Adrenal gland (tissue), 12 donors: ENCODE results near the gene RESF1. TPM values are rescaled to one million over a fixed set of nuclear protein-coding genes. Genes with fewer than 3 reads are reported as not detected.

Experiments
- DNase-seq, 7 donors: peaks; one replicate each; pipeline ENCODE4 v3.0.0-alpha.2; 2019 to 2020
- H3K27ac ChIP-seq, 5 donors: fragments of 200-600 bp; sonication (generic) in 4 of 5; 1 replicate in 3 of 5; 2 replicates in 2 of 5; pipeline versions ENCODE4 v1.5.1 to v1.8.0; 2016 to 2020; ENCODE audit warnings: mild to moderate bottlenecking in 1 of 5
- H3K27me3 ChIP-seq: fragments of 200-600 bp; 2 replicates; pipeline ENCODE4 v1.8.0; 2021
- H3K36me3 ChIP-seq, 2 donors: fragments of 200-600 bp; replicated peaks in 1 of 2; 1 replicate in 1 of 2; 2 replicates in 1 of 2; pipeline versions ENCODE4 v1.5.1 to v1.8.0; 2018 to 2022
- H3K4me1 ChIP-seq, 2 donors: fragments of 200-600 bp; replicated peaks in 1 of 2; 1 replicate in 1 of 2; 2 replicates in 1 of 2; pipeline versions ENCODE4 v1.5.1 to v1.8.0; 2018 to 2021
- H3K4me3 ChIP-seq, 4 donors: fragments of 200-600 bp; sonication (generic) in 3 of 4; one replicate each; pipeline ENCODE4 v1.5.1; 2016 to 2018
- H3K9me3 ChIP-seq, 3 donors: fragments of 200-600 bp; sonication (generic) in 1 of 3; replicated peaks in 1 of 3; 1 replicate in 2 of 3; 2 replicates in 1 of 3; pipeline versions ENCODE4 v1.5.1 to v1.8.0; 2016 to 2021
- CTCF ChIP-seq, 6 experiments: fragments of 450-650 bp in 4 of 6; fragments of 200-600 bp in 2 of 6; sonication (generic) in 1 of 6; IDR thresholded peaks; 1 replicate in 5 of 6; 2 replicates in 1 of 6; pipeline versions ENCODE4 v1.5.1 to v1.8.0; 2016 to 2021; ENCODE audit warnings: antibody characterized with exemption in 6 of 6, mild to moderate bottlenecking in 2 of 6, moderate library complexity in 1 of 6
- POLR2A ChIP-seq, 2 donors: fragments of 450-650 bp; IDR thresholded peaks; one replicate each; pipeline ENCODE4 v1.6.1; 2017; ENCODE audit warnings: antibody characterized with exemption in 2 of 2, mild to moderate bottlenecking in 2 of 2, moderate library complexity in 1 of 2
- WGBS, 4 donors: extraction: QIAGEN DNeasy Blood & Tissue Kit in 2 of 4; methylation state at CpG; one replicate each; pipeline versions ENCODE4 v1.1.5 to v1.1.7; 2013 to 2017; 5-methylcytosine and 5-hydroxymethylcytosine counted together
- intact Hi-C, 2 donors: fragments of 100-400 bp; cut with DNase I; formaldehyde crosslinking; loops; one replicate each; pipeline versions ENCODE4 v1.14.1 to v1.15.0; 2022 to 2023
- polyA plus RNA-seq, 3 donors: library from polyadenylated mRNA; stranded (reverse); fragments of 200-250 nt in 2 of 3; fragments of 350-450 nt in 1 of 3; fragmentation: Illumina TruSeq in 1 of 3; extraction: RNeasy Lipid Tissue Mini Kit (QIAGEN cat#74804) in 1 of 3; gene quantifications; one replicate each; pipeline ENCODE4 v1.2.3, GENCODE V29; 2013 to 2014
- total RNA-seq, 9 donors: library from RNA; depleted of rRNA in 4 of 9; stranded (reverse); fragments of >200 nt in 4 of 9; fragments of 120-200 nt in 1 of 9; fragmentation: NEBNext Ultra II Directional in 1 of 9; extraction: Animal tissue kit (Norgen Biotek cat#: 25700) in 1 of 9; gene quantifications; one replicate each; pipeline versions ENCODE4 v1.1.0 to v1.2.4, GENCODE V29; 2013 to 2023
- donor health status: healthy with polysubstance abuse.
- donor health status: Bipolar disorder and iron deficiency.
- donor health status: DM: yes; HTN: yes; CAD: no.
- donor health status: DM: no; HTN: no; CAD: no.
- donor health status: DM: no; HTN: no; CAD: no.
- donor health status: DM: yes; HTN: yes; CAD: no.

RESF1 gene
- total and polyA plus RNA-seq, 12 donors = 8.2 to 83.0 (median 31.8) TPM

GRCh38 chr12:31984806-31985591 lies 25.8 kb downstream of the RESF1 start:
- Histone ChIP-seq H3K9me3 (no peaks in the 10 kb centered on the region), H3K4me3 (no peak overlapping the region), H3K27me3 (no peaks in the 10 kb centered on the region), H3K4me1 (no peaks in the 10 kb centered on the region), H3K27ac (no peak overlapping the region), H3K36me3 (peaks cover 0 to 20% of the 10 kb centered on the region in 2 donors)
- DNase-seq = no peak
- TF ChIP-seq POLR2A (IDR thresholded peaks at IDR 0.05) (no peak), CTCF (IDR thresholded peaks at IDR 0.05) (no peak)
- intact Hi-C loops = no loop called here
- WGBS, 4 donors = 94 to 96% (median 95%) methylated on average over 13 of the region's 13 CpGs

- no peak for DNase-seq
- 91 to 100% (median 95%) methylated on average over 4 of the region's 4 CpGs for WGBS, 4 donors
- H3K27ac ChIP-seq = no peak overlapping the region
- no peaks in the 10 kb centered on the region for H3K4me1 ChIP-seq
- peaks cover 0 to 12% of the 10 kb centered on the region in 2 donors for H3K36me3 ChIP-seq
- no peak for TF ChIP-seq CTCF (IDR thresholded peaks at IDR 0.05)
- TF ChIP-seq POLR2A (IDR thresholded peaks at IDR 0.05) = no peak
- no peaks in the 10 kb centered on the region for H3K27me3 ChIP-seq
- no peak overlapping the region for H3K4me3 ChIP-seq
- no peaks in the 10 kb centered on the region for H3K9me3 ChIP-seq
- intact Hi-C loops = no loop called here
These were observed 26.6 kb downstream of the RESF1 start for GRCh38 chr12:31985832-31986231.

- Histone ChIP-seq H3K27ac (no peak overlapping the region), H3K27me3 (no peaks in the 10 kb centered on the region), H3K4me3 (no peak overlapping the region), H3K9me3 (no peaks in the 10 kb centered on the region), H3K36me3 (peaks cover 0 to 4% of the 10 kb centered on the region in 2 donors), H3K4me1 (no peaks in the 10 kb centered on the region)
- intact Hi-C loops = no loop called here
- TF ChIP-seq CTCF (IDR thresholded peaks at IDR 0.05) (no peak), POLR2A (IDR thresholded peaks at IDR 0.05) (no peak)
- no peak for DNase-seq
- WGBS, 4 donors = 87 to 94% (median 93%) methylated on average over 15 of the region's 15 CpGs
These were observed 30.6 kb downstream of the RESF1 start for GRCh38 chr12:31989571-31990362.

GRCh38 chr12:31991146-31991545 lies 31.9 kb downstream of the RESF1 start:
- 76 to 90% (median 81%) methylated on average over 1 of the region's 1 CpG for WGBS, 4 donors
- TF ChIP-seq CTCF (IDR thresholded peaks at IDR 0.05) (no peak), POLR2A (IDR thresholded peaks at IDR 0.05) (no peak)
- Histone ChIP-seq H3K36me3 (peaks cover 0 to 14% of the 10 kb centered on the region in 2 donors), H3K4me1 (no peaks in the 10 kb centered on the region), H3K4me3 (no peak overlapping the region), H3K9me3 (no peaks in the 10 kb centered on the region), H3K27me3 (no peaks in the 10 kb centered on the region), H3K27ac (no peak overlapping the region)
- intact Hi-C loops = no loop called here
- no peak for DNase-seq
